Choroid plexus epithelial cell (primary cell): ENCODE measurements around the gene DAZAP1.

Experiments
- DNase-seq: peaks from one replicate; pipeline ENCODE4 v3.0.0-alpha.2; 2010; ENCODE audit warnings: low read depth
- H3K4me3 ChIP-seq: 2 replicates; pipeline ENCODE4 v1.5.1; 2011; ENCODE audit warnings: low read depth, mild to moderate bottlenecking, control low read depth, low read length, moderate library complexity
- CTCF ChIP-seq: conservative IDR thresholded peaks from 2 replicates; pipeline ENCODE4 v1.5.1; 2011; ENCODE audit warnings: low read depth, mild to moderate bottlenecking, control low read depth, inconsistent platforms, low read length, moderate library complexity

The DAZAP1 gene

GRCh38 chr19:1377965-1378785, 29.2 kb upstream of the DAZAP1 start:
- TF ChIP-seq CTCF = peak; percentile 5
- no peak overlapping the region for H3K4me3 ChIP-seq
- no peak for DNase-seq

GRCh38 chr19:1379126-1379905, 28.1 kb upstream of the DAZAP1 start:
- H3K4me3 ChIP-seq = no peak overlapping the region
- DNase-seq = no peak
- TF ChIP-seq CTCF = no peak

GRCh38 chr19:1379961-1380489, 27.4 kb upstream of the DAZAP1 start:
- no peak for DNase-seq
- no peak overlapping the region for H3K4me3 ChIP-seq
- no peak for TF ChIP-seq CTCF

GRCh38 chr19:1382250-1382649, 25.1 kb upstream of the DAZAP1 start:
- no peak for TF ChIP-seq CTCF
- no peak overlapping the region for H3K4me3 ChIP-seq
- DNase-seq = no peak

- no peak for DNase-seq
- H3K4me3 ChIP-seq = no peak overlapping the region
Observed at GRCh38 chr19:1383017-1383311, 24.4 kb upstream of the DAZAP1 start.

More at GRCh38 chr19:1383017-1383311, 24.4 kb upstream of the DAZAP1 start:
- no peak for TF ChIP-seq CTCF
